ENCODE measurements around the gene LAMC3. TPM values are rescaled to one million over a fixed set of nuclear protein-coding genes. Genes with fewer than 3 reads are reported as not detected.

Gene LAMC3
- polyA plus RNA-seq, 1 of the 3 experiments (the other 2 are of a cell fraction) = 0.07 TPM

GRCh38 chr9:131012023-131012334 lies 3.0 kb downstream of the LAMC3 start:
- Histone ChIP-seq H3K27me3 (ENCODE audit: insufficient read depth) (peaks cover 29% of the 10 kb centered on the region), H3K36me3 (replicated peaks in 1 of 2; ENCODE audit: control insufficient read depth in 1 of 2, insufficient read depth in 2 of 2, low read length in 1 of 2) (no peaks in the 10 kb centered on the region), H4K20me1 (ENCODE audit: insufficient read depth) (no peaks in the 10 kb centered on the region), H3K9ac (no peak overlapping the region), H3K4me3 (ENCODE audit: low read depth in 2 of 2, low read length in 1 of 2) (no peak overlapping the region), H3K79me2 (ENCODE audit: insufficient read depth) (no peaks in the 10 kb centered on the region), H3K4me1 (ENCODE audit: control insufficient read depth in 1 of 2, insufficient read depth in 2 of 2, low read depth in 1 of 2, low read length in 1 of 2) (no peaks in the 10 kb centered on the region; a peak in 1 of 4 replicates), H3K9me2 (no peaks in the 10 kb centered on the region), H3F3A (replicated peaks; ENCODE audit: insufficient read depth) (no peaks in the 10 kb centered on the region), H3K9me3 (no peaks in the 10 kb centered on the region), H3K4me2 (no peak overlapping the region), H2AFZ (ENCODE audit: low read depth) (no peak overlapping the region), H3K27ac (ENCODE audit: low read depth in 2 of 2, low read length in 1 of 2) (no peak overlapping the region)
- POLR2A ChIA-PET = no interaction called here
- TF ChIP-seq ZBTB33 (IDR thresholded peaks at IDR 0.05; ENCODE audit: borderline replicate concordance, low read depth) (no peak), TAF1 (IDR thresholded peaks at IDR 0.05; ENCODE audit: borderline replicate concordance, low read depth, low read length) (no peak), SMC3 (IDR thresholded peaks at IDR 0.05; ENCODE audit: low read depth, low read length) (no peak), FOXJ3 (CRISPR knock-in tag; IDR thresholded peaks at IDR 0.05) (no peak), ELF1 (IDR thresholded peaks at IDR 0.05) (no peak), EP300 (IDR thresholded peaks at IDR 0.05; ENCODE audit: borderline replicate concordance in 1 of 2, low read depth in 1 of 2, low read length in 1 of 2) (no peak), YY1 (IDR thresholded peaks at IDR 0.05; ENCODE audit: low read depth) (no peak), SIN3A (IDR thresholded peaks at IDR 0.05; ENCODE audit: borderline replicate concordance, low read depth, low read length) (no peak), JUND (IDR thresholded peaks at IDR 0.05) (no peak)
- DNase-seq = no peak
- WGBS (ENCODE audit: low lambda C conversion rate) = 82% methylated on average over 6 of the region's 6 CpGs
- CTCF ChIA-PET = interaction anchor here (1.0 to 5.0 kb wide), 4 partner anchors 14 to 311 kb away, joined by 3 to 31 read pairs (median 10); no protein-coding TSS in a partner anchor

- no peak overlapping the region for H3K4me2 ChIP-seq
- H4K20me1 ChIP-seq (ENCODE audit: insufficient read depth) = no peaks in the 10 kb centered on the region
- WGBS (ENCODE audit: low lambda C conversion rate) = 84% methylated on average over 11 of the region's 22 CpGs
- ChIA-PET CTCF (interaction anchor here (1.0 to 5.0 kb wide), 3 partner anchors 19 to 311 kb away, joined by 3 to 31 read pairs (median 3); no protein-coding TSS in a partner anchor), POLR2A (no interaction called here)
- peaks cover 25% of the 10 kb centered on the region for H3K27me3 ChIP-seq (ENCODE audit: insufficient read depth)
- H3K4me3 ChIP-seq (ENCODE audit: low read depth in 2 of 2, low read length in 1 of 2) = no peak overlapping the region
- H3K36me3 ChIP-seq (replicated peaks in 1 of 2; ENCODE audit: control insufficient read depth in 1 of 2, insufficient read depth in 2 of 2, low read length in 1 of 2) = no peaks in the 10 kb centered on the region
- no peaks in the 10 kb centered on the region for H3K79me2 ChIP-seq (ENCODE audit: insufficient read depth)
- no peaks in the 10 kb centered on the region; a peak in 1 of 4 replicates for H3K4me1 ChIP-seq (ENCODE audit: control insufficient read depth in 1 of 2, insufficient read depth in 2 of 2, low read depth in 1 of 2, low read length in 1 of 2)
- H3K9me2 ChIP-seq = no peaks in the 10 kb centered on the region
- no peaks in the 10 kb centered on the region for H3F3A ChIP-seq (replicated peaks; ENCODE audit: insufficient read depth)
- TF ChIP-seq GATA2 (CRISPR knock-in tag; IDR thresholded peaks at IDR 0.05) = no peak
- no peak for TF ChIP-seq PBX3 (IDR thresholded peaks at IDR 0.05)
- no peak for TF ChIP-seq CTCF (IDR thresholded peaks at IDR 0.05)
- no peak for TF ChIP-seq MAX (IDR thresholded peaks at IDR 0.05; ENCODE audit: low read depth)
- TF ChIP-seq MEF2A (IDR thresholded peaks at IDR 0.05; ENCODE audit: borderline replicate concordance, low read depth) = no peak
- TF ChIP-seq RCOR1 (IDR thresholded peaks at IDR 0.05; ENCODE audit: low read length) = no peak
- TF ChIP-seq SIN3A (IDR thresholded peaks at IDR 0.05; ENCODE audit: borderline replicate concordance, low read depth, low read length) = no peak
- no peak for TF ChIP-seq EZH2phosphoT487 (IDR thresholded peaks at IDR 0.05; ENCODE audit: borderline replicate concordance, low read depth)
- TF ChIP-seq USF1 (IDR thresholded peaks at IDR 0.05; ENCODE audit: borderline replicate concordance, low read depth) = no peak
- TF ChIP-seq EP300 (IDR thresholded peaks at IDR 0.05; ENCODE audit: borderline replicate concordance in 1 of 2, low read depth in 1 of 2, low read length in 1 of 2) = no peak
- H3K9ac ChIP-seq = no peak overlapping the region
- DNase-seq = peak; percentile 23
- no peaks in the 10 kb centered on the region for H3K9me3 ChIP-seq
- no peak overlapping the region for H2AFZ ChIP-seq (ENCODE audit: low read depth)
- no peak overlapping the region for H3K27ac ChIP-seq (ENCODE audit: low read depth in 2 of 2, low read length in 1 of 2)
These were observed 3.5 kb downstream of the LAMC3 start for GRCh38 chr9:131012396-131012917.

Measured in SK-N-SH (cell line).